RWPE1 (cell line): ENCODE results near the gene CDC25B.
A peak's percentile ranks its signal among the peaks of the same experiment; 100 is the strongest.

ENCODE experiments used
- CTCF ChIA-PET: fragments of 350-600 bp; sonication (Branson Sonifier 250); formaldehyde crosslinking; extraction: SDS; loops from one replicate; lab custom pipeline; 2021; lab: Yijun Ruan, JAX
- POLR2A ChIA-PET: fragments of 400-600 bp; formaldehyde crosslinking; extraction: SDS; loops from one replicate; lab custom pipeline; 2020; ENCODE audit warnings: antibody characterized with exemption; ENCODE audit not compliant: low non-redundant PET; lab: Yijun Ruan, JAX
- DNase-seq: peaks from one replicate; pipeline ENCODE4 v3.0.0; 2012; ENCODE audit warnings: low spot score
- H3K27ac ChIP-seq: fragments of 450-650 bp; 2 replicates; pipeline ENCODE4 v1.5.1; 2017
- TF ChIP-seq, protein P1 (sequence below): fragments of 450-650 bp; conservative IDR thresholded peaks from 2 replicates; pipeline ENCODE4 v1.5.1; 2017; ENCODE audit warnings: low read depth, mild to moderate bottlenecking

CDC25B gene

DNA sequence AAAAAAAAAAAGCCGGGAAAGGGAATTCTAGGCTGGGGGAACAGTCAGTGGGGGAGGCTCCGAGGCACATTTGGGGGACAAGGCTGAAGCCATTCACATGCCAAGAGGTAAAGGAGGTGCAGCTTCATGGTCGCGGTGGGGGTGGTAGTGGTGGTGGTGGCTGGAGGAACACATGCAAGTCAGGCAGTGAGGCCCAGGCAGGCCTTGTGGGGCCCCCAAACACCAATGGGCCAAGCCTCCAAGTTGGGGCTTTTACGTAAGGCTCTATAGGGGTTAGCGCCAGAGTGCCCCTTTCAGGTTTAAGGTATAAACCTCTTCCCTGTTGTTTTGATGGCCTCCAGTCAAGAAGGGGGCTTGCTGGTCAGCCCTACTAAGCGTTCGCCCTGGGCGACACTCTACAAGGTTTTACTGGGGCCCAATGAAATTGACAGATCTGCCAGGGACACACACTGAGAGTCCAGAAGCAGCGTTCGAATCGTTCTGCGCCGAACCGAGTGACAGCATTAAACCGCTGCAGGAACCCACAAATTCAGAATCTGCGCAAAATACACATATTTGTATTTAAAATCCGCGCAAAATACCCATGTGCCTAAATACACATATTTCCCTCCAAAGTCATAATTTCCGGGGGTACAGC lies 23.4 kb downstream of the CDC25B start:
- TF ChIP-seq, protein P1, sequence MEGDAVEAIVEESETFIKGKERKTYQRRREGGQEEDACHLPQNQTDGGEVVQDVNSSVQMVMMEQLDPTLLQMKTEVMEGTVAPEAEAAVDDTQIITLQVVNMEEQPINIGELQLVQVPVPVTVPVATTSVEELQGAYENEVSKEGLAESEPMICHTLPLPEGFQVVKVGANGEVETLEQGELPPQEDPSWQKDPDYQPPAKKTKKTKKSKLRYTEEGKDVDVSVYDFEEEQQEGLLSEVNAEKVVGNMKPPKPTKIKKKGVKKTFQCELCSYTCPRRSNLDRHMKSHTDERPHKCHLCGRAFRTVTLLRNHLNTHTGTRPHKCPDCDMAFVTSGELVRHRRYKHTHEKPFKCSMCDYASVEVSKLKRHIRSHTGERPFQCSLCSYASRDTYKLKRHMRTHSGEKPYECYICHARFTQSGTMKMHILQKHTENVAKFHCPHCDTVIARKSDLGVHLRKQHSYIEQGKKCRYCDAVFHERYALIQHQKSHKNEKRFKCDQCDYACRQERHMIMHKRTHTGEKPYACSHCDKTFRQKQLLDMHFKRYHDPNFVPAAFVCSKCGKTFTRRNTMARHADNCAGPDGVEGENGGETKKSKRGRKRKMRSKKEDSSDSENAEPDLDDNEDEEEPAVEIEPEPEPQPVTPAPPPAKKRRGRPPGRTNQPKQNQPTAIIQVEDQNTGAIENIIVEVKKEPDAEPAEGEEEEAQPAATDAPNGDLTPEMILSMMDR: no peak
- POLR2A ChIA-PET: interaction anchor here (1.0 to 1.3 kb wide), 3 partner anchors 11 to 33 kb away, joined by 3 to 4 read pairs (median 4); partner anchors contain the start of gene CENPB
- H3K27ac ChIP-seq: peak overlapping the region; percentile 96

DNA sequence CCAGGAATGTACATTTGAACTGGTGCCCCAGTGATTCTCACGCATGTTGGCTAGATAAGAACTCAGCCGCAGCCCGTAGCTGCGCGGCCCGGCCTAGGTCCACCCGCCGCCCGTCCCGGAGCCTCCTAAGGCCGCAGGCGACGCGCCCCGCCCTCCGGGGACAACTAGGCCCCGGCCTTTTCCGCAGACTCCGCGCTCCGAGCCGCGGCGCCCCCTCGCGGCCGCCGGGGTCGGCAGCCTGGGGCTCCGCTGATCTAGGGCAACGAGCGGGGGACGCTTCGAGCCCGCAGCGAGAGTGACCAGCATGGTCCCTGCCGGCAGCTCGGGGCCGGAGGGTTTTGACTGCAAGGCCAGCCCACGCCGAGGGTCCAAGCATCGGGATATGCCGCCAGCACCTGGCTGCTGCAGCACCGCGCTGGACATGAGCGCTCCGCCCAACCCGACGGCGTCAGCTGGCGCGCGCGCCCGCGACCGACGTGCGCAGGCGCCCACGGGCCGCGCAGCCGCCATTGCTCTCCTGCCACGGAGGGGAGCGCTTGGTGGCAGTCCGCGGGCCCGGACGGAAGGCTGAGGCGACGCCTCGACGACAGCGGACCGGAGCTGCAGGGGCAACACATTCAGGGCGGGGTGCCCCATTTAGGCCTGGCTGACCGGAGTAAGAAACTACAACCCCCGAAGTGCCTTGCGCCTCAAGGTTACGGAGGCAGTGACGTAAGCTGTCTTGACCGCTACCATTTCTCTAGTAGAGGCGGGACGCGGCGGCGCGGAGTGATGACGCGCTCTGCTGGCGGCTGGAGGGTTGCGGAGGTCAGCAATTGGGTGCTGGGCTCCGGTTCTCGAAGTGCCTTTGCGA lies 24.2 kb downstream of the CDC25B start, which contains the start of gene AP5S1:
Gene AP5S1, plus strand, starts transcription at position 500 of the 853 bp plus-strand sequence. CDS start 1,571 bp downstream, outside the sequence.
- ChIA-PET CTCF (interaction anchor here (0.5 to 3.1 kb wide), 16 partner anchors 8 to 283 kb away, joined by 3 to 32 read pairs (median 4); partner anchors contain the start of genes CDC25B, CENPB and SPEF1), POLR2A (interaction anchor here (0.6 to 1.3 kb wide), 4 partner anchors 25 to 35 kb away, joined by 3 to 8 read pairs (median 4); partner anchors contain the start of gene CENPB)
- TF ChIP-seq, protein P1: peak; percentile 99
- peak; percentile 91 for DNase-seq
- H3K27ac ChIP-seq: peak within 1 kb of the TSS; percentile 96

More for the DNA sequence above, 23.4 kb downstream of the CDC25B start:
- DNase-seq: no peak
- CTCF ChIA-PET: interaction anchor here (0.6 to 3.1 kb wide), 16 partner anchors 8 to 270 kb away, joined by 3 to 32 read pairs (median 6); partner anchors contain the start of genes CDC25B, CENPB and SPEF1

DNA sequence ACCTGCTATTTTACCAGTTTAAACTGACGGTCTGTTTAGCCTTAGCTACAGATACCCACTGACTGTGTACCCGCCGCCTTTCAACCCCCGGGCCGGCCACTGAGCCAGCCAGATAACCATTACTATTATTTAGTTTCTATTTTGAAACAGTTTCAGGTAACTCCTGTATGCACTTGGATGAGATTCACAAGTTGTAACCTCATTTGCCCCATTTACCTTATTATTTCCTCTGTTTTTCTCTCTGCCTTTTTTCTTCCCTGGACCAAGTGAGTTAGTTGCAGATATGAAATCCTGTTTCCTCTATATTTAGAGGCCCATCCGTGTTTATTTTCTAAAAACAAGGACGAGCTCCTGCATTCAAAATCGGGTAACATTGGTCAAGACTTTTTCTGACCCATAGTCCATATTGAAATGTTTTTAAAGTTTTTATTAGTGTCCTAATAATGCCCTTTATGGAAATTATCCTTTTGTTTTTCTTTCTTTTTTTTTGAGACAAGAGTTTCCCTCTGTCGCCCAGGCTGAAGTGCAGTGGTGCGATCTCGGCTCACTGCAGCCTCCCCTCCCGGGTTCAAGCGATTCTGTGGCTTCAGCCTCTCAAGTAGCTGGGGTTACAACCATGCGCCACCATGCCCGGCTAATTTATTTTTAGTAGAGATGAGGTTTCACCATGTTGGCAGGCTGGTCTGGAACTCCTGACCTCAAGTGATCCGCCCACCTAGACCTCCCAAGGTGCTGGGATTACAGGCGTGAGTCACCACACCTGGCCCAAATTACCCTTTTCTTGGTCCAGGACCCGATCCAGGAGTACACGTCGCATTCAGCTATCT lies 25.0 kb downstream of the CDC25B start:
- ChIA-PET CTCF (interaction anchor here (0.5 to 3.1 kb wide), 15 partner anchors 9 to 144 kb away, joined by 3 to 32 read pairs (median 4); partner anchors contain the start of genes CDC25B, CENPB and SPEF1), POLR2A (interaction anchor here (0.6 to 1.3 kb wide), 4 partner anchors 26 to 36 kb away, joined by 3 to 8 read pairs (median 4); partner anchors contain the start of gene CENPB)
- H3K27ac ChIP-seq: peak overlapping the region; percentile 96
- TF ChIP-seq, protein P1: no peak
- DNase-seq: no peak

DNA sequence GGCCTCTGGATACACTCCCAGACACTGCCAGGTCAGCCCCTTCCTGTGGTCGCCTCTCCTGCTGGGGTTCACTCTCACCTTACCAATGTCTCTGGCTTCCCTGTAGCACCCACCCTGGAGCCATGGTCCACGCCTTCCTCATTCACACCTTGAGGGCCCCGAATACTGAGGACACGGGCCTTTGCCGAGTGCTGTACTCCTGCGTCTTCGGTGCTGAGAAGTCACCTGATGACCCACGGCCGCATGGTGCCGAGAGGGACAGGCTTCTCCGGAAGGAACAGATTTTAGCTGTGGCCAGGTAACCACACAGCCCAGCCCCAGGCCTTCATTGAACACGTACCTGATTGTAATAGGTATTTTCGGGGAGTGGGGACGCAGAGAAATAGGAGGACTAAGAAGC lies 25.9 kb downstream of the CDC25B start:
- TF ChIP-seq, protein P1: no peak
- ChIA-PET POLR2A (no interaction called here), CTCF (interaction anchor here (0.5 to 3.1 kb wide), 4 partner anchors 14 to 76 kb away, joined by 3 to 32 read pairs (median 3); partner anchors contain the start of gene CENPB)
- H3K27ac ChIP-seq: peak overlapping the region; percentile 96
- DNase-seq: no peak

DNA sequence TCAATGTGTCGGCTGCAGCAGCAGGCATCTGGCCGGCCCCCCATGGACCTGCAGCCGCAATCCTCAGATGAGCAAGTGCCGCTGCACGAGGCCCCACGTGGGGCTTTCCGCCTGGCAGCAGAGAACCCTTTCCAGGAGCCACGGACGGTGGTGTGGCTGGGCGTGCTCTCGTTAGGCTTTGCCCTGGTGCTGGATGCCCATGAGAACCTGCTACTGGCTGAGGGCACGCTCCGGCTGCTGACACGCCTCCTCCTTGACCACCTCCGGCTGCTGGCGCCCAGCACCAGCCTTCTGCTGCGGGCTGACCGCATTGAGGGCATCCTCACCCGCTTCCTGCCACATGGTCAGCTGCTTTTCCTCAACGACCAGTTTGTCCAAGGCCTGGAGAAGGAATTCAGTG lies 27.8 kb downstream of the CDC25B start:
- CTCF ChIA-PET: interaction anchor here (0.7 kb wide), 2 partner anchors 45 to 72 kb away, joined by 3 read pairs; no protein-coding TSS in a partner anchor
- POLR2A ChIA-PET: no interaction called here
- TF ChIP-seq, protein P1: no peak
- peak overlapping the region; percentile 22; the same call in 1 of the 2 replicates for H3K27ac ChIP-seq
- no peak for DNase-seq
